T-helper 2 cell (primary cell): ENCODE data around the gene GLG1.
"Not testable (repeated sequence)": the region's sequence is repeated elsewhere in the genome, so short reads cannot be mapped to it uniquely, and the experiment has no call there.

ENCODE experiments used
- DNase-seq, 5 experiments: peaks; one replicate each; pipeline versions ENCODE4 v3.0.0 to v3.0.0-alpha.2; 2012 to 2022

GLG1 gene

DNA sequence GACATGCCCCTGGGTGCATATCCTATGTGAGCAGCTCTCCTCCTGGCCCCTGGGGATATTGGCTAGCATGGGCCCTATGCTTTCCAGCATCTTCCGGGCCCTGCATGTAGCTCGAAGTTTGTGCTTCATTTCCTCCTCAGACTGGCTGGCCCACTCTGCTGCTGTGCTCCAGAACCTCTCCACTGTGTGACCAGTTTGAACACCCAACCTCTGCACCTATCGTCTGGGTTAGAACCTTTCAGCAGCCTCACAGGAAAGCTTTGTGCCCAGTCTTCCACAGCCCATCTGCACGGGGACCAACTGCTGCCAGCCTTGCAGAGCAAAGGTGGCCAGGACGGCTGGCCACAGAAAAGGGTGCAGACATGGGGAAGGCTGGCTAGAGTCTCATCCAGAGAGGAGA lies 175.4 kb downstream of the GLG1 start:
- no peak for DNase-seq

DNA sequence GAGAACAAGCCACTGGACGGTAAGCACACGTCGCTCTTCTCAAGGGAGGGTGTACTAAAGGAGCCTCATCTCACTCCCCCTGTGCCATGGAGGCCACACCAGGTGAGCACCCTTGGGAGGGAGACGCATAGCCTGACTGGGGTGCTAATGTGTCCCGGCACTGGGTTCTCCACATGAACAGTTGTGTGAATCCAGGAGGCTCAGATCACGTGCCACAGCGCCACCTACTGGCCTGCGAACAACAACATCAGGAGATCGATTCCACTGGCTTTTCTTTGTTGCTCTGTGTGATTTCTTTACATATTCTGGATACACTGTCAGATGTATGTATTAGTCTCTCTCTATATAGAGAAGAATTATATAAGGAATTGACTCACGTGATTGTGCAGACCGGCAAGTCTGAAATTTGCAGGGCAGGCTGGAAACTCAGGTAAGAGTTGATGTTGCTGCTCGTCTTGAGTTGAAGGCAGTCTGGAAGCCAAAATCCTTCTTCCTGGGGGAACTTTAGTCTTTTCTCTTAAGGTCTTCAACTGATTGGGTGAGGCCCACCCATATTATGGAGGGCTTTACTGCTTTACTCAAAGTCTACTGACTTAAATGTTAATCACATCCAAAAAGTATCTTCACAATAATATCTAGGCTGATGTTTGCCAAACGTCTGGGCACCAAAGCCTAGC lies 176.7 kb downstream of the GLG1 start:
- peak in 4 of 5 experiments; percentile 10 to 52 (median 24) for DNase-seq

DNA sequence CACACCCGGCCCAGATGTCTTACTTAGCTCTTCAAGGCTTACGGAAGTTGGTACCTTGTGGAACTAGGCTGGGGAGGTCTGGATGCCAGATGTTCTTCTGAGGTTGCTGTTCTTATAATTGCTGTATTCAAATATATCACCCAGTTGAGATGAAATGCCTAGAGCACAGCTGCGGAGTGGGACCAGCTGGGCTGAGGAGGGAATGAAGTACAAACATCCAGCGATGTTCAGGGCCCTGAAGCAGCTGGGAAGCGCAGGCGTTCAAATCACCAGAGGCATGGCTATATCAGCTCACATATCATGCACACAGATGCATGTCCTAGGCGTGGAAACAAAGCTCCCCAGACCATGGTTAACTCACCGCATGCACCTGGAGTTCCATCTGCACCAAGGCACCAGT lies 178.4 kb downstream of the GLG1 start:
- DNase-seq, result not testable (repeated sequence)

DNA sequence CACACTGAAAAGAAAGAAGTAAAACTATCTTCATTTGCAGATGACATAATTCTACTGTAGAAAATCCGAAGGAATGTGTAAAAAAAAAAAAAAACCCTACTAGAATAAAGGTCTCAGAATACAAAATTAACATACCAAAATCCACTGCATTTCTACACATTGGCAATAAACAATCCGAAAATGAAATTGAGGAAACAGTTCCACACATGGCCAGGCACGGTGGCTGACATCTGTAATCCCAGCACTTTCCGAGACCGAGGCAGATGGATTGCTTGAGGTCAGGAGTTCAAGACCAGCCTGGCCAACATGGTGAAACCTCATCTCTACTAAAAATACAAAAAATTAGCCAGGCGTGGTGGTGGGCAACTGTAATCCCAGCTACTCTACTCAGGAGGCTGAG lies 181.2 kb downstream of the GLG1 start:
- DNase-seq, result not testable (repeated sequence)

DNA sequence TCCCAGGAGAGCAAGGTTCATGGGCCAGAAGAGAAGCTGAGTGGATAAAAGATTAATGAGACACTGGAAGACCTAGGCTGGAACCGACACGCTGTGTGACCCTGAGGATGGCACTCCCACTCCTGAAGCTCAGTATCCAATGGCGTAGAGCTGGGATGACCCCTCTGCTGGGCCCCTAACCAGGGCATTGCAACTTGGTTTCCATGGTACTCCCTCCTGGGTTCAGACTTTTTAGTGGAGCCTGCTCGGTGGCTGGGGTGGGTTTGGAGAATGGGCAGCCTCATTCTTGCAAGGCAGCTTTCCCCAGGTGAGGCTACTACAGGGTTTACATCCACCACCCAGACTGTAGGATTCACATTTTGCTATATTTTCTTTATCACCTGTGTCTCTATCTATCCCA lies 183.2 kb downstream of the GLG1 start:
- not testable (repeated sequence) for DNase-seq

- DNase-seq, result not testable (repeated sequence)
Observed at GRCh38 chr16:74422086-74422485, 184.8 kb downstream of the GLG1 start.

DNA sequence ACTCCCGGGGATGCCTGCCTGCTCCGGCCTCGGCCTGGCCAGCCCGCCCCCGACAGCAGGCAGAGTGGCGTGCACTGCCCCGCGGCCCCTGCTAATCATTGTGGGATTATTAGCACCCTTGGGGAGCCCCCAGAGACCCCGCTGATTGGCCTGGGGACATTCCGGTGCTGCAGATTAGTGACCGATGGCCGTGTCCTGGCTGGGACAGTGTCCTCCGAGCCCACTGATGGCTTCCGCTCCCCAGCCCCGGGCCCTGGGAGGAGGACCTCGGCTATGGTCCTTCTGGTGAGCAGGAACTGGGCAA lies 185.5 kb downstream of the GLG1 start:
- not testable (repeated sequence) for DNase-seq

- DNase-seq, result not testable (repeated sequence)
Observed at GRCh38 chr16:74420612-74421481, 186.1 kb downstream of the GLG1 start, which contains the start of gene CLEC18B. CLEC18B (minus strand) TSS chr16:74421478; CDS start chr16:74421270, 208 bp downstream.

DNA sequence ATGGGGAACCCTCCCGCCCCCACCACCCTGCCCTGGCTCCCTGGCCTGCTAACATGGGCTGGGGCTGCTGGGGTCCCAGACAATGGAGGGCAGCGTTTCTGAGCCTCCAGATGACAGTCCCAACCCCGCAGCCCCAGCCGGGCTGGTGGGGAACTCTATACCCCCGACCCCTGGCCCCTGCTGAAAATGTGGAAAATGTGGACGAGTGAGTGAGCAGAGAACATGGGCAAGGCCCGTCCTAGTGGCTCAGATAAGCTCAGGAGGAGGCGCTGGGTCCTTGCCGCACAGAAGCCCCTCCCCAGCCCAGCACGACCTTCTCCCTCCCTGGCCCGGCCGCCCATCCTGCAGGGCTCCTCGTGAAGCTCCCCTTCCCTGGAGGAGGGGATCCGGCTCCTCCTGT lies 187.1 kb downstream of the GLG1 start:
- DNase-seq, result not testable (repeated sequence)

- not testable (repeated sequence) for DNase-seq
Observed at GRCh38 chr16:74417897-74418296, 189.0 kb downstream of the GLG1 start.

DNA sequence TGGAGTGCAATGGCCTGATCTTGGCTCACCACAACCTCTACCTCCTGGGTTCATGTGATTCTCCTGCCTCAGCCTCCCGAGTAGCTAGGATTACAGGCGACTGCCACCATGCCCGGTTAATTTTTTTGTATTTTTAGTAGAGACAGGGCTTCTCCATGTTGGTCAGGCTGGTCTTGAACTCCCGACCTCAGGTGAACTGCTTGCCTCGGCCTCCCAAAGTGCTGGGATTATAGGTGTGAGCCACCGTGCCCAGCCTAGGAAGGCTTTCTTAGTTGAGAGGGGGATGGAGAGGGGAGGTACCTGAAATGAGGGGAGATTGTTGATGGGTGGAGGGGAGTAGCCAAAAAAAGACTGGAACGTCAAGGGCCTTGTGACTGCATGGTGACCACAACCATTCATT lies 193.0 kb downstream of the GLG1 start:
- not testable (repeated sequence) for DNase-seq

DNA sequence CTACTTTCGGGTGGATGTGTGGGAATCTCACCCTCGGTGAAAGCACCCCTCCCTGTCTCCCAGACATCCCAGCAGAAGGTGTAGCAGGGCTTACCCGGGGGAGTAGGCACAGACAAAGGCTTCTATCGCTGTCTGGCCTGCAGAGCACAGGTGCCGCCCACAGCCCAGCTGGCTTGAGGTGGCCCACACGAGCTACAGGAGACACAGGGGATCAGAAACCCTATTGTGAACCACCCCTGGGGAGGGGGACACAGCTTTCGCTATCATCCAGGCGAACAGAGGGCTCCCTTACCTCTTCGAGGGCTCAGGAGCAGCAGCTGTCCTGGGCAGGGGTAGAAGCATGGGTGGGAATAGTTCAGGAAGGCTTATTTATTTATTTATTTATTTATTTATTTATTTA lies 193.4 kb downstream of the GLG1 start:
- not testable (repeated sequence) for DNase-seq

GRCh38 chr16:74412775-74413390 lies 194.0 kb downstream of the GLG1 start:
- not testable (repeated sequence) for DNase-seq

DNA sequence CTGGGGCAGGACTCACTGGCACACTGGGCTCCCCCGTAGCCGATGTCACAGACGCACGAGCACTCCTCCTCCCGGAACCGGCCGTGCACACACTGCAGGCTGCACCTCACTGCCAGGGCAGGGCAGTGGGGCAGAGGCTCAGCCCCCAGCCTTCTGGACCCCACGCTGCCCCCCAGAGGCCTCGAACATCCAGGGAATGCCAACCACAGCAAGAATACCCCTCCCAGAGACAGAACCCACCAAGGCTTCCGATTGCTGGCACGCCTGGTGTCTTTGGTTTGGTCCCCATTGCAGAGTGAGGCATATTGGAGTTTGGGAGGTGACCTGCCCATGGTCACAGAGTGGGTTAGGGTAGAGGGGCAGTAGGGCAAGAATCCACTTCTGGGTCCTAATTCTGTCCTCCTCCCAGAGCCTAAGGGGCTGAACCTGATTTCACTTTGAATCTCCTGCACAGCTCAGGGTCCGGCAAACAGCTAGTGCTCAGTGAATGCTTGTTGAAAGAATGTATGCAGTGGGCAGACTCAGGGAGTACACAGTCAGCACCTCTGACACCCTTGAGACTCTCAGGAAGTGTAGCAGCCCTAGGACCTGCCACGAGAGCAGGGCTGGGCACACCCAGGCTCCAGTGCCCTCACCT lies 194.7 kb downstream of the GLG1 start:
- not testable (repeated sequence) for DNase-seq

DNA sequence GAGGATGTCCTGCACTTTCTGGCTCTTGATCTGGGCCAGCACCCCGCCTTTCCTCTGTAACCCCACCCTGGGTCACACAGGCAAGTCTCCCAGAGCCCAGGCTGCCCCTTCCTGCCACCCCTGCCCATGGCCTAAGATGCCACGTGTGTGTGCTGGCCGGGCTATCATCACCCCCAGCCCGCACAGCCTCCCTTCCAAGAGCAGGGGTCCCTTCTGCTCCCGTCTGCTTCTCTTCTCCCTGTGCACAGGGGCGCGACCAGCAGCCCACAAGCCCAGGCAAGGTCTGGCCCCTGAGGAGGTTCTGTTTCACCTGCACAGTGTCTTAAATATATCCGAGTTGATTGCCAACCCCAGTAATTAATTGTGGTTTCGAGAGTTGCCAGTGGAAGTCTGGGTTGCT lies 195.9 kb downstream of the GLG1 start:
- not testable (repeated sequence) for DNase-seq

DNA sequence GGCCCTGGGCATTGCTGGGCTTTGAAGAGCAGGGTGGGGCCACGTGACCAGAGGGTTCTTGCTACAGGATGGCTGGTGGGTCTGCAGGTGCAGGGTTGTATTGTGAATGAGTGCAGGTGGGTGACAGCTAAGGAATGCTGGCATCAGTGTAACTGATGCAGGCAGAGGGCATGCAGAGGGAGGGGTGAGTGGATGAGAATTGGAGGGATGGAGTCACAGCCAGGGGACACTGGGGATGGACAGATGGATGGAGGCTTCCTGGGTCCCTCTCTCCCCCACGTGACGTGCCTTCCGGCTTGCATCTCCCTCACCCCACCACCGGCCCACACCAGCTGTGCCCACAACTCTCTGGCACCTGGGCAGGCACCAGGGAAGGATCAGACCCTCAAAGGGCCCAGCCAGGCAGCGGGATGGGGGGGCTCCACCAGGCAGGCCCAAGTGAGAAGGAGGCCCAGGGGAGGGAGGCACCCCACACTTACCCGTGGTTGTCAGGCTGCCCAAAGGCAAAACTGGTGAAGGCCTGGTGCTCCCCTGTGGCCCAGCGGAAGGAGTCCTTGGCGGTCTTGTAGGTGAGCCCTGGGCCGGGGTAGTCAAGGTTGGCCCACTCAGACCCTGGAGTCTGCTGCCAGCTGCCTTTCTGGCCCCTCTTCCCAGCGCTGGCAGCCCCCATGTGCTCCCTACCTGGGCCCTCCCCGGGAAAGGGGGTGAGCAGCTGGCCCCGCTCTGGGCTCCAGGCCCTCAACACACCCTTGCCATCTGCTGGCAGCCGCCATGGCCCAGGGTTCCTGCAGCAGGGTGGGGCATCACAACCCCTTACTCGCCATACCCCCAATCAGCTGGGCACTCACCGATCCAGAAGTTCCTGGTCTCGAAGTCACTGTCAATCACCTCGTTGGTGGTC lies 196.6 kb downstream of the GLG1 start:
- not testable (repeated sequence) for DNase-seq

- DNase-seq, result not testable (repeated sequence)
Observed at GRCh38 chr16:74409185-74409981, 197.5 kb downstream of the GLG1 start.

DNA sequence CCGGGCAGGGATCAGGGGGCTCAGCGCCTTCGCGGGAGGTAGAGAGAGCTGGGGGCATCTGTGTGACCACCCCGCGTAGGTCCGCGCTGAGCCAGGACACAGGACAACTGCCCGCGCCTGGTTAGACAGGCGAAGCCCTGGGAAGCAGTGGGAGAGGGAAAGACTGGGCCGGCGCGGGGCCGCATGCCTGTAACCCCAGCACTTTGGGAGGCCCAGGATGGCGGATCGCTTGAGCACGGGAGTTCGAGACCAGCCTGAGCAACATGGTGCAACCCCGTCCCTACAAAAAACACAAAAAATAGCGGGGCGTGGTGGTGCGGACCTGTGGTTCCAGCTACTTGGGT lies 199.6 kb downstream of the GLG1 start:
- DNase-seq, result not testable (repeated sequence)

GRCh38 chr16:74406600-74407361 lies 200.1 kb downstream of the GLG1 start:
- DNase-seq, result not testable (repeated sequence)
